ENCODE results near the gene CD2. TPM values are rescaled to one million over a fixed set of nuclear protein-coding genes. Genes with fewer than 3 reads are reported as not detected.

The CD2 gene
- total and polyA plus RNA-seq, 2 donors (not counting 1 experiment from before 2014, with no cell fraction given), result not detected

DNA sequence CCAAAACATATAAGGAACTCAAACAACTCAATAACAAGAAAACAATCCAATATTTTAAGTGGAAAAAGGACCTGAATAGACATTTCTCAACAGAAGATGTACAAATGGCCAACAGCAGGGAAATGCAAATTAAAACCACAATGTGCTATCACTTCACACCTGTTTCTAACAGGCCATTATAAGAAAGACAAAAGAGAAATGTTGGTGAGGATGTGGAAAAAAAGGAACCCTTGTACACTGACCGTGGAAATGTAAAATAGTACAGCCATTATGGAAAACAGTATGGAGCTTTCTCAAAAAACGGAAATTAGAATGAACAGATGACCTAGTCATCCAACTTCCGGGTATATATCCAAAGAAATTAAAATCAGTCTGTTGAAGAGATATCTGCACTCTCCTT is 37.8 kb upstream of the CD2 start:
- DNase-seq (ENCODE audit: low read depth in 2 of 2), result no peak
- Histone ChIP-seq H3K4me3 (replicated peaks in 1 of 4; ENCODE audit: control extremely low read depth in 1 of 4, insufficient read depth in 1 of 4, low read depth in 3 of 4, low read length in 4 of 4) (no peak overlapping the region), H3K4me1 (ENCODE audit: control insufficient read depth, extremely low read depth, insufficient read depth, low read length) (no peaks in the 10 kb centered on the region), H4K20me1 (ENCODE audit: control insufficient read depth, extremely low read depth, insufficient read depth, low read length) (no peaks in the 10 kb centered on the region), H3K27ac (ENCODE audit: insufficient read depth, low read length) (no peak overlapping the region), H3K36me3 (ENCODE audit: control insufficient read depth, insufficient read depth, low read length) (no peaks in the 10 kb centered on the region), H3K9me3 (ENCODE audit: control insufficient read depth, insufficient read depth, low read depth, low read length) (no peaks in the 10 kb centered on the region), H2AFZ (ENCODE audit: low read length) (no peak overlapping the region), H3K79me2 (ENCODE audit: control insufficient read depth, insufficient read depth, low read length) (no peaks in the 10 kb centered on the region), H3K9ac (ENCODE audit: insufficient read depth, low read length) (no peak overlapping the region), H3K4me2 (ENCODE audit: extremely low read depth, insufficient read depth, low read length) (no peak overlapping the region), H3K27me3 (ENCODE audit: control insufficient read depth, insufficient read depth, low read length) (no peaks in the 10 kb centered on the region)
- TF ChIP-seq EZH2 (IDR thresholded peaks at IDR 0.05; ENCODE audit: low read length, missing control alignments) (no peak), CTCF (conservative IDR thresholded peaks at IDR 0.05 in 1 of 2, IDR thresholded peaks at IDR 0.05 in 1 of 2; ENCODE audit: low read depth in 1 of 2, low read length in 2 of 2) (no peak)

DNA sequence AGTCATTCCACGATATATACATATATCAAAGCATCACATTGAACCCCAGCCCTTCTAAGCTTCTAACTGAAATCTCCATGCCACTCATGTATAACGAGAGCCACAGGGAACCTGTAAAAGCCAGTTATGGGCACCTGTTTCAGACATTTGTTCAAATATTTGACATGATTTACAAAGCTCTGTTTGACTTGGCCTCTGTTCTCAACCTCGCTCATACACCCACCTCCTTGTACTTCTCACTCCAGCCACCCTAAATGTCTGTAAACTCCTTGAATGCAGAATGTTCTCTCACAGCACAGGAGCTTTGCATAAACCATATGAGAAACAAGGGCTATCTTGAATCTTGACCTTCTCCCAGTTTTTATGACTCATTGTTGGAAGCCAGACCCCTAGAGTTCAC is 36.9 kb upstream of the CD2 start:
- Histone ChIP-seq H3K27ac (ENCODE audit: insufficient read depth, low read length) (no peak overlapping the region), H3K4me1 (ENCODE audit: control insufficient read depth, extremely low read depth, insufficient read depth, low read length) (no peaks in the 10 kb centered on the region), H2AFZ (ENCODE audit: low read length) (no peak overlapping the region)

DNA sequence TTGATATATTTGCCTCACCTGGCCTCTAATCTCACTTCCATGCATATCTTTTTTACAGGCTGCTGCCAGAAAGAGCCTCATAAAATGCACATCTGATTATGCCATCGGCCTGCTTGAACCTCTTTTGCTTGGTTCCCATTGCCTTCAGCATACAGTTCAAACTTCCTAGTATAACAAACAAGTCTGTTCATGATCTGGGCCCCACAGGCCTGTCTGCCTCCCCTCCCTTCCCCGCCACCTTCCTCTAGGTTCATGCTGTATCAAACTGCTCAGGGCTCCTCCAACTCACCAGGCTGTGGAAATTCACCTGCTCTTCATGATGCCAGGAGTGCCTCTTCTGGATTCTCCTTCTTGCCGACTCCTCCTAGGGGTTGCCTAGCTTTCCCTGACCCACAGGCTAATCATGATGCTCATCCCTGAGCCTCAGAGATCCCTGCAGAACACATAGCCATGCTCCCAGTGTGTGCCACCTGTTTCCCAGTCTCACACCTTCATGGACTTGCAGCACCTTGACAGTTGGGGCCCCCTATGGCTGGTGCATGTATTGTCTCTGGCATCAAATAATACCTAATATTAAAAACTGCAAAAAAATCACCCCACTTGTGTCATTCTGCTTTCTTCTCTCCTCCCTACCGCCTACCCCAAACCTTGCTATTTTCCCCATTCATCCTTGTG is 33.7 kb upstream of the CD2 start:
- DNase-seq (ENCODE audit: low read depth in 2 of 2), result no peak
- H3K27ac ChIP-seq (ENCODE audit: insufficient read depth, low read length), result no peak overlapping the region
- no peak overlapping the region for H3K4me3 ChIP-seq (replicated peaks in 1 of 4; ENCODE audit: control extremely low read depth in 1 of 4, insufficient read depth in 1 of 4, low read depth in 3 of 4, low read length in 4 of 4)
- H3K4me1 ChIP-seq (ENCODE audit: control insufficient read depth, extremely low read depth, insufficient read depth, low read length), result no peaks in the 10 kb centered on the region
- H3K79me2 ChIP-seq (ENCODE audit: control insufficient read depth, insufficient read depth, low read length), result no peaks in the 10 kb centered on the region
- no peak overlapping the region for H2AFZ ChIP-seq (ENCODE audit: low read length)
- no peaks in the 10 kb centered on the region for H3K36me3 ChIP-seq (ENCODE audit: control insufficient read depth, insufficient read depth, low read length)
- H3K4me2 ChIP-seq (ENCODE audit: extremely low read depth, insufficient read depth, low read length), result no peak overlapping the region
- TF ChIP-seq EZH2 (IDR thresholded peaks at IDR 0.05; ENCODE audit: low read length, missing control alignments) (no peak), CTCF (conservative IDR thresholded peaks at IDR 0.05 in 1 of 2, IDR thresholded peaks at IDR 0.05 in 1 of 2; ENCODE audit: low read depth in 1 of 2, low read length in 2 of 2) (no peak)
- H4K20me1 ChIP-seq (ENCODE audit: control insufficient read depth, extremely low read depth, insufficient read depth, low read length), result no peaks in the 10 kb centered on the region
- no peak overlapping the region for H3K9ac ChIP-seq (ENCODE audit: insufficient read depth, low read length)
- no peaks in the 10 kb centered on the region for H3K27me3 ChIP-seq (ENCODE audit: control insufficient read depth, insufficient read depth, low read length)
- H3K9me3 ChIP-seq (ENCODE audit: control insufficient read depth, insufficient read depth, low read depth, low read length), result no peaks in the 10 kb centered on the region

More for the DNA sequence above, 36.9 kb upstream of the CD2 start:
- Histone ChIP-seq H3K9ac (ENCODE audit: insufficient read depth, low read length) (no peak overlapping the region), H4K20me1 (ENCODE audit: control insufficient read depth, extremely low read depth, insufficient read depth, low read length) (no peaks in the 10 kb centered on the region), H3K36me3 (ENCODE audit: control insufficient read depth, insufficient read depth, low read length) (no peaks in the 10 kb centered on the region), H3K4me2 (ENCODE audit: extremely low read depth, insufficient read depth, low read length) (no peak overlapping the region), H3K79me2 (ENCODE audit: control insufficient read depth, insufficient read depth, low read length) (no peaks in the 10 kb centered on the region), H3K9me3 (ENCODE audit: control insufficient read depth, insufficient read depth, low read depth, low read length) (no peaks in the 10 kb centered on the region), H3K4me3 (replicated peaks in 1 of 4; ENCODE audit: control extremely low read depth in 1 of 4, insufficient read depth in 1 of 4, low read depth in 3 of 4, low read length in 4 of 4) (no peak overlapping the region), H3K27me3 (ENCODE audit: control insufficient read depth, insufficient read depth, low read length) (no peaks in the 10 kb centered on the region)
- no peak for DNase-seq (ENCODE audit: low read depth in 2 of 2)
- TF ChIP-seq CTCF (conservative IDR thresholded peaks at IDR 0.05 in 1 of 2, IDR thresholded peaks at IDR 0.05 in 1 of 2; ENCODE audit: low read depth in 1 of 2, low read length in 2 of 2) (no peak), EZH2 (IDR thresholded peaks at IDR 0.05; ENCODE audit: low read length, missing control alignments) (no peak)

Measured in fibroblast of lung (primary cell).